ENCODE measurements around the gene IMP4. TPM values are rescaled to one million over a fixed set of nuclear protein-coding genes. Genes with fewer than 3 reads are reported as not detected.

IMP4 gene
- total RNA-seq, 5 donors from 2014 or later (not counting 1 experiment from before 2014, with no cell fraction given) = 70.7 to 93.7 (median 86.9) TPM

GRCh38 chr2:130351711-130352110 lies 9.0 kb downstream of the IMP4 start:
- no peak for DNase-seq
- H3K27me3 ChIP-seq (replicated peaks in 1 of 2; ENCODE audit: control insufficient read depth in 2 of 2, extremely low read depth in 1 of 2, insufficient read depth in 2 of 2, low read length in 1 of 2) = peaks cover 0 to 2% of the 10 kb centered on the region in 2 experiments
- H3K27ac ChIP-seq (ENCODE audit: low read length) = no peak overlapping the region
- peaks cover under 1 to 19% of the 10 kb centered on the region in 2 donors for H3K36me3 ChIP-seq (ENCODE audit: control insufficient read depth in 2 of 2, extremely low read depth in 1 of 2, insufficient read depth in 1 of 2, low read length in 1 of 2)
- Mint-ChIP-seq H3K4me3 (no peak overlapping the region), H3K27me3 (no peaks in the 10 kb centered on the region), H3K27ac (no peak overlapping the region), H3K4me1 (peaks cover 8 to 16% (median 10%) of the 10 kb centered on the region in 3 donors), H3K9me3 (no peaks in the 10 kb centered on the region), H3K36me3 (peaks cover 18% of the 10 kb centered on the region)
- ChIA-PET CTCF (no interaction called here), POLR2A (no interaction called here)
- H3K4me3 ChIP-seq (ENCODE audit: control insufficient read depth in 1 of 2, extremely low read depth in 1 of 2, low read length in 1 of 2) = no peak overlapping the region
- H3K4me1 ChIP-seq (ENCODE audit: control insufficient read depth in 1 of 2, extremely low read depth in 1 of 2, insufficient read depth in 2 of 2, low read length in 2 of 2) = peaks cover 0 to 15% of the 10 kb centered on the region in 2 experiments
- ATAC-seq (replicated peaks in 1 of 4) = no peak
- H3K9me3 ChIP-seq = no peaks in the 10 kb centered on the region
- WGBS (ENCODE audit: insufficient coverage) = 85% methylated on average over 4 of the region's 7 CpGs

GRCh38 chr2:130352237-130352636 lies 9.5 kb downstream of the IMP4 start:
- CTCF ChIA-PET = no interaction called here
- no peak overlapping the region for H3K27ac ChIP-seq (ENCODE audit: low read length)

GRCh38 chr2:130353291-130354138 lies 10.8 kb downstream of the IMP4 start:
- Mint-ChIP-seq H3K27ac (no peak overlapping the region), H3K27me3 (no peaks in the 10 kb centered on the region), H3K9me3 (no peaks in the 10 kb centered on the region), H3K4me1 (peaks cover 8 to 14% (median 12%) of the 10 kb centered on the region in 3 donors), H3K36me3 (no peaks in the 10 kb centered on the region), H3K4me3 (no peak overlapping the region)
- Histone ChIP-seq H3K36me3 (ENCODE audit: control insufficient read depth in 2 of 2, extremely low read depth in 1 of 2, insufficient read depth in 1 of 2, low read length in 1 of 2) (peaks cover 0 to under 1% of the 10 kb centered on the region in 2 donors), H3K27ac (ENCODE audit: low read length) (no peak overlapping the region), H3K4me1 (ENCODE audit: control insufficient read depth in 1 of 2, extremely low read depth in 1 of 2, insufficient read depth in 2 of 2, low read length in 2 of 2) (peaks cover 0 to 19% of the 10 kb centered on the region in 2 experiments), H3K27me3 (replicated peaks in 1 of 2; ENCODE audit: control insufficient read depth in 2 of 2, extremely low read depth in 1 of 2, insufficient read depth in 2 of 2, low read length in 1 of 2) (peaks cover 0 to 6% of the 10 kb centered on the region in 2 experiments), H3K9me3 (no peaks in the 10 kb centered on the region), H3K4me3 (ENCODE audit: control insufficient read depth in 1 of 2, extremely low read depth in 1 of 2, low read length in 1 of 2) (no peak overlapping the region)
- ChIA-PET CTCF (interaction anchor here in 1 of 2 donors (1.0 kb wide), 1 partner anchor 11 kb away, joined by 3 read pairs; the partner anchor contains the start of gene IMP4), POLR2A (no interaction called here)
- WGBS (ENCODE audit: insufficient coverage) = 100% methylated on average over 2 of the region's 7 CpGs
- ATAC-seq (replicated peaks in 1 of 4) (no peak), DNase-seq (no peak)

More at GRCh38 chr2:130352237-130352636, 9.5 kb downstream of the IMP4 start:
- Mint-ChIP-seq H3K4me1 (peaks cover 8 to 16% (median 12%) of the 10 kb centered on the region in 3 donors), H3K27ac (no peak overlapping the region), H3K4me3 (no peak overlapping the region), H3K9me3 (no peaks in the 10 kb centered on the region), H3K36me3 (peaks cover 13% of the 10 kb centered on the region), H3K27me3 (no peaks in the 10 kb centered on the region)
- POLR2A ChIA-PET = no interaction called here
- DNase-seq (no peak), ATAC-seq (replicated peaks in 1 of 4) (no peak)
- Histone ChIP-seq H3K9me3 (no peaks in the 10 kb centered on the region), H3K4me1 (ENCODE audit: control insufficient read depth in 1 of 2, extremely low read depth in 1 of 2, insufficient read depth in 2 of 2, low read length in 2 of 2) (peaks cover 0 to 19% of the 10 kb centered on the region in 2 experiments), H3K4me3 (ENCODE audit: control insufficient read depth in 1 of 2, extremely low read depth in 1 of 2, low read length in 1 of 2) (no peak overlapping the region), H3K27me3 (replicated peaks in 1 of 2; ENCODE audit: control insufficient read depth in 2 of 2, extremely low read depth in 1 of 2, insufficient read depth in 2 of 2, low read length in 1 of 2) (peaks cover 0 to 6% of the 10 kb centered on the region in 2 experiments), H3K36me3 (ENCODE audit: control insufficient read depth in 2 of 2, extremely low read depth in 1 of 2, insufficient read depth in 1 of 2, low read length in 1 of 2) (peaks cover 0 to 13% of the 10 kb centered on the region in 2 donors)
- 80% methylated on average over 1 of the region's 7 CpGs for WGBS (ENCODE audit: insufficient coverage)

GRCh38 chr2:130354139-130354428 lies 11.4 kb downstream of the IMP4 start:
- H3K27ac ChIP-seq (ENCODE audit: low read length) = no peak overlapping the region
- ATAC-seq (replicated peaks in 1 of 4) = no peak
- Mint-ChIP-seq H3K36me3 (no peaks in the 10 kb centered on the region), H3K27me3 (no peaks in the 10 kb centered on the region), H3K27ac (no peak overlapping the region), H3K9me3 (no peaks in the 10 kb centered on the region), H3K4me3 (peak overlapping the region in 2 of 3 donors; percentile 74 to 83), H3K4me1 (peaks cover 8 to 14% (median 12%) of the 10 kb centered on the region in 3 donors)
- POLR2A ChIA-PET = no interaction called here
- H3K4me3 ChIP-seq (ENCODE audit: control insufficient read depth in 1 of 2, extremely low read depth in 1 of 2, low read length in 1 of 2) = no peak overlapping the region
- CTCF ChIA-PET = interaction anchor here in 1 of 2 donors (1.0 kb wide), 1 partner anchor 12 kb away, joined by 3 read pairs; the partner anchor contains the start of gene IMP4
- H3K4me1 ChIP-seq (ENCODE audit: control insufficient read depth in 1 of 2, extremely low read depth in 1 of 2, insufficient read depth in 2 of 2, low read length in 2 of 2) = peaks cover 0 to 19% of the 10 kb centered on the region in 2 experiments
- no peaks in the 10 kb centered on the region for H3K36me3 ChIP-seq (ENCODE audit: control insufficient read depth in 2 of 2, extremely low read depth in 1 of 2, insufficient read depth in 1 of 2, low read length in 1 of 2)
- peaks cover 0 to 6% of the 10 kb centered on the region in 2 experiments for H3K27me3 ChIP-seq (replicated peaks in 1 of 2; ENCODE audit: control insufficient read depth in 2 of 2, extremely low read depth in 1 of 2, insufficient read depth in 2 of 2, low read length in 1 of 2)
- no peaks in the 10 kb centered on the region for H3K9me3 ChIP-seq
- WGBS (ENCODE audit: insufficient coverage) = 88% methylated on average over 1 of the region's 1 CpG
- DNase-seq = no peak

- H3K4me1 Mint-ChIP-seq = peaks cover 8 to 14% (median 12%) of the 10 kb centered on the region in 3 donors
These were observed 12.5 kb downstream of the IMP4 start for GRCh38 chr2:130355172-130355577.

GRCh38 chr2:130355578-130356431 lies 13.1 kb downstream of the IMP4 start, which contains the start of gene PTPN18:
PTPN18 (plus strand) TSS chr2:130356056; CDS start chr2:130356108, 52 bp downstream.
- Mint-ChIP-seq H3K4me3 (peak within 1 kb of the TSS; percentile 74 to 83 (median 76)), H3K9me3 (no peaks in the 10 kb centered on the region), H3K4me1 (peaks cover 8 to 14% (median 12%) of the 10 kb centered on the region in 3 donors), H3K27ac (no peak within 1 kb of the TSS), H3K36me3 (no peaks in the 10 kb centered on the region), H3K27me3 (no peaks in the 10 kb centered on the region)
- ChIA-PET POLR2A (no interaction called here), CTCF (interaction anchor here in 1 of 2 donors (1.4 to 1.5 kb wide), 3 partner anchors 13 to 20 kb away, joined by 3 to 4 read pairs (median 4); partner anchors contain the start of gene IMP4)
- ATAC-seq (replicated peaks in 1 of 4) = peak; percentile 89 to 94 (median 90)
- Histone ChIP-seq H3K4me3 (ENCODE audit: control insufficient read depth in 1 of 2, extremely low read depth in 1 of 2, low read length in 1 of 2) (peak within 1 kb of the TSS; percentile 60 to 68), H3K27ac (ENCODE audit: low read length) (no peak within 1 kb of the TSS), H3K36me3 (ENCODE audit: control insufficient read depth in 2 of 2, extremely low read depth in 1 of 2, insufficient read depth in 1 of 2, low read length in 1 of 2) (no peaks in the 10 kb centered on the region), H3K27me3 (replicated peaks in 1 of 2; ENCODE audit: control insufficient read depth in 2 of 2, extremely low read depth in 1 of 2, insufficient read depth in 2 of 2, low read length in 1 of 2) (peaks cover 0 to 6% of the 10 kb centered on the region in 2 experiments), H3K9me3 (no peaks in the 10 kb centered on the region), H3K4me1 (ENCODE audit: control insufficient read depth in 1 of 2, extremely low read depth in 1 of 2, insufficient read depth in 2 of 2, low read length in 2 of 2) (peaks cover 0 to 19% of the 10 kb centered on the region in 2 experiments)
- WGBS (ENCODE audit: insufficient coverage) = under 1% methylated on average over 107 of the region's 107 CpGs
- DNase-seq = peak in 33 of 35 experiments; percentile 23 to 72 (median 47)

More at GRCh38 chr2:130355172-130355577, 12.5 kb downstream of the IMP4 start:
- Mint-ChIP-seq H3K36me3 (no peaks in the 10 kb centered on the region), H3K27ac (no peak overlapping the region), H3K27me3 (no peaks in the 10 kb centered on the region), H3K4me3 (peak overlapping the region; percentile 74 to 83 (median 75)), H3K9me3 (no peaks in the 10 kb centered on the region)
- H3K4me1 ChIP-seq (ENCODE audit: control insufficient read depth in 1 of 2, extremely low read depth in 1 of 2, insufficient read depth in 2 of 2, low read length in 2 of 2) = peaks cover 0 to 19% of the 10 kb centered on the region in 2 experiments
- 19% methylated on average over 17 of the region's 21 CpGs for WGBS (ENCODE audit: insufficient coverage)
- H3K9me3 ChIP-seq = no peaks in the 10 kb centered on the region
- DNase-seq (no peak), ATAC-seq (replicated peaks in 1 of 4) (no peak)
- H3K27me3 ChIP-seq (replicated peaks in 1 of 2; ENCODE audit: control insufficient read depth in 2 of 2, extremely low read depth in 1 of 2, insufficient read depth in 2 of 2, low read length in 1 of 2) = peaks cover 0 to 6% of the 10 kb centered on the region in 2 experiments
- H3K4me3 ChIP-seq (ENCODE audit: control insufficient read depth in 1 of 2, extremely low read depth in 1 of 2, low read length in 1 of 2) = peak overlapping the region; percentile 60 to 68
- no peak overlapping the region for H3K27ac ChIP-seq (ENCODE audit: low read length)
- H3K36me3 ChIP-seq (ENCODE audit: control insufficient read depth in 2 of 2, extremely low read depth in 1 of 2, insufficient read depth in 1 of 2, low read length in 1 of 2) = no peaks in the 10 kb centered on the region
- CTCF ChIA-PET = interaction anchor here in 1 of 2 donors (1.4 to 1.5 kb wide), 3 partner anchors 12 to 19 kb away, joined by 3 to 4 read pairs (median 4); partner anchors contain the start of gene IMP4
- POLR2A ChIA-PET = no interaction called here

Data from T-cell (primary cell).